ENCODE results near the gene ORAI1.

DNA sequence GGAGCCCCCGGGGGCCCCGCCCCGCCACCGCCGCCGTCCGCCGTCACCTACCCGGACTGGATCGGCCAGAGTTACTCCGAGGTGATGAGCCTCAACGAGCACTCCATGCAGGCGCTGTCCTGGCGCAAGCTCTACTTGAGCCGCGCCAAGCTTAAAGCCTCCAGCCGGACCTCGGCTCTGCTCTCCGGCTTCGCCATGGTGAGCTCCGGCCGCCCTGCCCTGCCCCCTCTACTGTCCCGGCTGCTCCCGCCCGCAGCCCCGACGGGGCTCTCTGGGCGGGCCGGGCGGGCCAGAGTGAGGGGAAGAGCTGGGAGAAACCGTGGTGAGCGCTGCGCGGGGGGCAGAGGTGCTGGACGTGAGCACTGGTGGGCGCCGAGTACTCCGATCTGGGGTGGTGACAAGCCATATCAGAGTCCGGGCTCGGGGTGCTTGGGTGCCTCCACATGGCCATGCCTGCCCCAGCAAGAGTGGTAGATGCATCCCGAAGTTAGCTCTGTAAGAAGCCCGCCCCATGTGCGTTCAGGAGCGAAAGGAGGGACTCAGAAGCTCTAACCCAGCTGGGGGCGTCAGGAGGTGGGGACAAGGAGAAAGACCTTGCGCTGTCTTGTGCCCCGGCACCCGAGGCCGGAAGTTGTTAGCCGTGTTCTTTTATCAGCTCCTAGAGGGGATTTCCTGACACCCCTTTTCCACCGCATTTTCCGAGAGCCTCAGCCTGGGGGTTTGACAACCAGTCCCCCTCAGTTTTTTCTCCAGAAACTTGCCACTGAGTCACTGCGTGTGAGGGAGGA lies 717 bp downstream of the ORAI1 start:
- TF ChIP-seq, protein P1, sequence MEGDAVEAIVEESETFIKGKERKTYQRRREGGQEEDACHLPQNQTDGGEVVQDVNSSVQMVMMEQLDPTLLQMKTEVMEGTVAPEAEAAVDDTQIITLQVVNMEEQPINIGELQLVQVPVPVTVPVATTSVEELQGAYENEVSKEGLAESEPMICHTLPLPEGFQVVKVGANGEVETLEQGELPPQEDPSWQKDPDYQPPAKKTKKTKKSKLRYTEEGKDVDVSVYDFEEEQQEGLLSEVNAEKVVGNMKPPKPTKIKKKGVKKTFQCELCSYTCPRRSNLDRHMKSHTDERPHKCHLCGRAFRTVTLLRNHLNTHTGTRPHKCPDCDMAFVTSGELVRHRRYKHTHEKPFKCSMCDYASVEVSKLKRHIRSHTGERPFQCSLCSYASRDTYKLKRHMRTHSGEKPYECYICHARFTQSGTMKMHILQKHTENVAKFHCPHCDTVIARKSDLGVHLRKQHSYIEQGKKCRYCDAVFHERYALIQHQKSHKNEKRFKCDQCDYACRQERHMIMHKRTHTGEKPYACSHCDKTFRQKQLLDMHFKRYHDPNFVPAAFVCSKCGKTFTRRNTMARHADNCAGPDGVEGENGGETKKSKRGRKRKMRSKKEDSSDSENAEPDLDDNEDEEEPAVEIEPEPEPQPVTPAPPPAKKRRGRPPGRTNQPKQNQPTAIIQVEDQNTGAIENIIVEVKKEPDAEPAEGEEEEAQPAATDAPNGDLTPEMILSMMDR (conservative IDR thresholded peaks at IDR 0.05), result no peak
- TF ChIP-seq EZH2 (IDR thresholded peaks at IDR 0.05; ENCODE audit: low read depth), result no peak
